Measurements from ENCODE around the gene EIF1.
A peak's percentile ranks its signal among the peaks of the same experiment; 100 is the strongest.

Gene EIF1

DNA sequence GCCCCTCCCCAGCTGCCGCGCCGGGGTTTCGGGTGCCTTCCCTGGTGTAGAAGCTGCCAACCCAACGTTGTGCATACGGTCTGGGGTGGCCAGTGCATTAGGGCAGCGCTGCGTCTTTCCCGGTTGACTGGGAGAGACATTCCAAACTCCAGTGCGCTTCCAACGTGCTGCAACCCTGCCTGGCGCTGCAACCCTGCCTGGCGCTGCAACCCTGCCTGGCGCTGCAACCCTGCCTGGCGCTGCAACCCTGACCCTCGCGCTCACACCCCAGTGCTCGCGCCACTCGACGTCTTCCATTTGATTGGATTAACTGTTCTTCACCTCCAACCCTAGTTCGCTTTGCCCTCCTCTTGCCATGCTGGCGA lies 46.2 kb downstream of the EIF1 start:
- 3% methylated on average over 23 of the region's 23 CpGs for WGBS
- H3K9ac ChIP-seq (ENCODE audit: low read depth, low read length) = peak overlapping the region; percentile 91
- H3K36me3 ChIP-seq (ENCODE audit: insufficient read depth, low read length) = no peaks in the 10 kb centered on the region
- H3K27ac ChIP-seq (ENCODE audit: low read depth, low read length) = no peak overlapping the region
- no peaks in the 10 kb centered on the region for H3K9me3 ChIP-seq (ENCODE audit: insufficient read depth, low read depth, low read length)
- H3K27me3 ChIP-seq (ENCODE audit: insufficient read depth, low read length) = peaks cover 70% of the 10 kb centered on the region
- H3K4me1 ChIP-seq (ENCODE audit: insufficient read depth, low read length) = peaks cover 4% of the 10 kb centered on the region
- peak overlapping the region; percentile 72 for H3K4me3 ChIP-seq (ENCODE audit: low read length)

DNA sequence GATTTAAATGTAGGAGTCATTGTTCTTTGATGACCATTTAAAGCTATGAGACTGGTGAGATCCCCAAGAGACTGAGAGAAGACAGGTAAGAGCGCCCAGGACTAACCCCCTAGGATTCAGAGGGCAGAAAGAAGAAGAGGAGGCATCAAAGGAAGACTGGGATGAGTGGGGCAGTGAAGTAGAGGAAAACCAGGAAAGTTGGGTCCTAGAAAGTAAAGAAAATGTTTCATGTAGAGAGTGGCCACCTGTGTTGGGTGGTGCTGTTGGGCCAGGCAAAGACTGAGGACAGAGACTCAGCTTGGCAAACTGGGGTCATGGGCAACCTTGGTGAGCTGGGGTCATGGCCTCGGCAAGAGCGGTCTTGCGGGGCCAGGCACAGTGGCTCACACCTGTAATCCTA lies 47.1 kb downstream of the EIF1 start:
- Histone ChIP-seq H3K4me1 (ENCODE audit: insufficient read depth, low read length) (peaks cover 4% of the 10 kb centered on the region), H3K9me3 (ENCODE audit: insufficient read depth, low read depth, low read length) (no peaks in the 10 kb centered on the region), H3K36me3 (ENCODE audit: insufficient read depth, low read length) (no peaks in the 10 kb centered on the region), H3K4me3 (ENCODE audit: low read length) (no peak overlapping the region), H3K27ac (ENCODE audit: low read depth, low read length) (no peak overlapping the region), H3K9ac (ENCODE audit: low read depth, low read length) (no peak overlapping the region), H3K27me3 (ENCODE audit: insufficient read depth, low read length) (peaks cover 70% of the 10 kb centered on the region)
- WGBS = 93% methylated on average over 4 of the region's 4 CpGs

DNA sequence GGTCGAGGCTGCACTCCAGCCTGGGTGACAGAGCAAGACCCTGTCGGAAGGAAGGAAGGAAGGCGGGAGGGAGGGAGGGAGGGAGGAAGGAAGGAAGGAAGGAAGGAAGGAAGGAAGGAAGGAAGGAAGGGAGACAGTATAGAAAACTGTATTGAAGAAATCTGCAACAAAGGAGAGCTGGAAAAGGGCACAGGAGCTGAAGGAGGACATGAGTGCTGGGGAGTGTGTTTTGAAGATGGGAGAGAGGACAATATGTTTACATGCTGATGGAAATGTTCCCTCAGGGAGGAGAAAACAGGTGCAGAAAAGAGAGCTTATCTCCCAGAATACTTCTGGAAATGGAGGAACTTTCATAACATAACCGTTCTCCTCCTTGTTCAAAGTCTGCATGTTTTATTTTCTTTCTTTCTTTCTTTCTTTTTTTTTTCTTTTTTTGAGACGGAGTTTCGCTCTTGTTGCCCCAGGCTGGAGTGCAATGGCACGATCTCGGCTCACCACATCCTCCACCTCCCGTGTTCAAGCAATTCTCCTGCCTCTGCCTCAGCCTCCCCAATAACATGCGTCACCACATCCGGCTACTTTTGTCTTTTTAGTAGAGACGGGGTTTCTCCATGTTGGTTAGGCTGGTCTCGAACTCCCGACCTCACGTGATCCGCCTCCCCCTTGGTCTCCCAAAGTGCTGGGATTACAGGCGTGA lies 48.4 kb downstream of the EIF1 start:
- H3K9me3 ChIP-seq (ENCODE audit: insufficient read depth, low read depth, low read length) = no peaks in the 10 kb centered on the region
- no peak overlapping the region for H3K27ac ChIP-seq (ENCODE audit: low read depth, low read length)
- H3K27me3 ChIP-seq (ENCODE audit: insufficient read depth, low read length) = peaks cover 58% of the 10 kb centered on the region
- H3K9ac ChIP-seq (ENCODE audit: low read depth, low read length) = no peak overlapping the region
- peaks cover 4% of the 10 kb centered on the region for H3K4me1 ChIP-seq (ENCODE audit: insufficient read depth, low read length)
- WGBS = 73% methylated on average over 17 of the region's 17 CpGs
- no peaks in the 10 kb centered on the region for H3K36me3 ChIP-seq (ENCODE audit: insufficient read depth, low read length)
- no peak overlapping the region for H3K4me3 ChIP-seq (ENCODE audit: low read length)

DNA sequence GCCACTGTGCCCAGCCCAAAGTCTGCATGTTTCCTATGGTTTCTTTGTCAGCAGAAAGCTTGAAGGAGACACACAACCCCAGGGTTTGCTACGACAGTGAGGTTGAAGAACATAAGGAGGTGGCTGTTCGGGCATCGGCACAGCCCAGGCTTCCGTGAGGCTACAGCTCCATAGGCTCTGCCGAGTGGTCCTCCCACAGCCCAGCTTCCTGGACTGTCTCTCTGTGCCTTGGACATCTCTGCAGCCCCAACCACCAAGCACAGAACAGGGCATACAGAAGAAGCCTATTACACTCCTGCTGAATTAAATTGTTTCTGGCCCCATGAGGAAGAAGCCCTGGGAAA lies 49.0 kb downstream of the EIF1 start:
- Histone ChIP-seq H3K4me1 (ENCODE audit: insufficient read depth, low read length) (peaks cover 4% of the 10 kb centered on the region), H3K27ac (ENCODE audit: low read depth, low read length) (no peak overlapping the region), H3K36me3 (ENCODE audit: insufficient read depth, low read length) (no peaks in the 10 kb centered on the region), H3K4me3 (ENCODE audit: low read length) (no peak overlapping the region), H3K9ac (ENCODE audit: low read depth, low read length) (no peak overlapping the region), H3K27me3 (ENCODE audit: insufficient read depth, low read length) (peaks cover 53% of the 10 kb centered on the region), H3K9me3 (ENCODE audit: insufficient read depth, low read depth, low read length) (no peaks in the 10 kb centered on the region)
- WGBS = 46% methylated on average over 5 of the region's 5 CpGs

DNA sequence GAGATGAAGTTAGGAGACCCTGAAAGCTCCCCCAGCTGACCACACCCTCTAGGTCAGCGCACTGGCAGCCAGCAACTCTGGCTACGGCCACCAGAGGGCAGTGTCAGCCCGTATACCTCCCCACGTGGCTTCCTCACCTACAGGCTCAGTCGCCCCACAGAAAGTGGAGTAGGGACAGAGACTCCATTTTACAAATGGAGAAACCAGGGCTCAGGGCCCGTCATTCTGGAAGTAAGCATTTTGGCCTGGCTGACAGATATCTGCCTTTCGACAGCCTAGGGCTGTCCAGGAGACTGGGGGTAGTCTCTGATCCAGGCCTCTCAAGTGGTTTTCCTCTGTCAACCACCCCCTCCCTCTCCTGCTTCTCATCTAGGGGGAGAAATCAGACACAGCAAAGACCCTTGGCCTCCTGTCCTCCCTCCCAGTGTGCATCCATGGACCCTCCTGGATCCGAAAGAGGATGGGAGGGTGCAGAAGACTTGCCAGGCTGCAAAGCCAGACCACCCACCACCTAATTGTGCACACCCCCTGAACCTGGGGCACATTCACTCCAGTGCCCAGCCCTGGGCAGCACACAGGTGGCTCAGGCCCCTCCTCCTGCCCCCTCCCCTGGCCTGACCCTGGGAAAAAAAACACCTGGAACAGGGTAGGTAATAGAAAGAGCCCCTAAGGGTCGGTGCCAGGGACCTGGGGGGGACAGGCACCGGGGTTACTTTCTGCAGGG lies 49.6 kb downstream of the EIF1 start:
- peaks cover 4% of the 10 kb centered on the region for H3K4me1 ChIP-seq (ENCODE audit: insufficient read depth, low read length)
- WGBS = 21% methylated on average over 10 of the region's 10 CpGs
- H3K27ac ChIP-seq (ENCODE audit: low read depth, low read length) = peak overlapping the region; percentile 53; the same call in 1 of the 2 replicates
- no peak overlapping the region for H3K4me3 ChIP-seq (ENCODE audit: low read length)
- H3K27me3 ChIP-seq (ENCODE audit: insufficient read depth, low read length) = peaks cover 47% of the 10 kb centered on the region
- peak overlapping the region; percentile 68 for H3K9ac ChIP-seq (ENCODE audit: low read depth, low read length)
- no peaks in the 10 kb centered on the region for H3K9me3 ChIP-seq (ENCODE audit: insufficient read depth, low read depth, low read length)
- no peaks in the 10 kb centered on the region for H3K36me3 ChIP-seq (ENCODE audit: insufficient read depth, low read length)

DNA sequence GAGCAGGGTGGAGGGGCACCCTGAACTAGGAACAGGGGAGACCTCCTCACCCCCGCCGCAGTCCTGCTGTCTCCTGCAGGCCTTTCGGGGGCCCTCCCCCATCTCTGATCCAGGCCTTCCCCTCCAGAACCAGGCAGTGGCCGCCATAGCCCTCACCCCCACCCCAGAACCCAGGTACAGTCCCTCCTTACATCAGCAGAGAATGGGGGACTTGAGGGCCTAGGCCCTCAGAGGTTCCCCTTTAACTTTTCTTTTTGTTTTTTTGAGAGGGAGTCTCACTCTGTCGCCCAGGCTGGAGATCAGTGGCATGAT lies 50.1 kb downstream of the EIF1 start:
- Histone ChIP-seq H3K27ac (ENCODE audit: low read depth, low read length) (no peak overlapping the region), H3K36me3 (ENCODE audit: insufficient read depth, low read length) (no peaks in the 10 kb centered on the region)

DNA sequence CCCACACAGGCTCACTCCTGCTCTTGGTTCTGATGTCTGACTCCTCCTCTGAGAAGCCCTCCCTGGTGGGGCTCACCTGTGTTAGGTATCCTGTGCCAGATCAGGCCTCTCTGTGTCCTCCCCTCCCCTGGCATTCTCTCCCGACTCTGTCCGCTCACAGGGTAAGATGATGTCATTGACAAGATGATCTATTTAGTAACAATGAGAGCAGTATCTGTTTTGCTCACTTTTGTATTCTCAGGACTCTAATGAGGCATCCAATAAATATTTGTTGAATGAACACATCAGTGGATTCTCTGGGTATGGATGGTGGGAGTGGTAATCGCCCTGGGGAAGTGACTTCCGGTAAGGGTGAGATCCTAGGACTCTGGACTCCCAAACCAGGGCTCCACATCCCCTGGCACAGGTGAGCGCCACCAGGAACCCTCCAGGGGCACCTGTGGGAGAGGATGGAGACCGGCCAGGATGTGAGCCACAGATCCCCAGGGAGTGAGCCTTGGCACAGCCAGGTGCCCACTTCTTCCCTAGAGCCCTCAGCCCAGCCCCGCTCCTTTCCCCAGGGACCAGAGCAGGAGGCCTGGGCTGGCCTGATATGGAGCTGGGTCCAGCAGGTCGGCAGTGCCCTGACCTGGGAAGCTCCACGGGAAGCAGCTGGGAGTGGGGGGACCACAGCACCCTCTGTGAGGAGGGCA lies 51.1 kb downstream of the EIF1 start:
- Histone ChIP-seq H3K9me3 (ENCODE audit: insufficient read depth, low read depth, low read length) (no peaks in the 10 kb centered on the region), H3K9ac (ENCODE audit: low read depth, low read length) (no peak overlapping the region), H3K27ac (ENCODE audit: low read depth, low read length) (no peak overlapping the region), H3K4me3 (ENCODE audit: low read length) (no peak overlapping the region), H3K27me3 (ENCODE audit: insufficient read depth, low read length) (peaks cover 31% of the 10 kb centered on the region), H3K36me3 (ENCODE audit: insufficient read depth, low read length) (no peaks in the 10 kb centered on the region), H3K4me1 (ENCODE audit: insufficient read depth, low read length) (peaks cover 4% of the 10 kb centered on the region)
- WGBS = 89% methylated on average over 8 of the region's 9 CpGs

More for the DNA sequence above, 50.1 kb downstream of the EIF1 start:
- 89% methylated on average over 5 of the region's 5 CpGs for WGBS
- no peak overlapping the region for H3K4me3 ChIP-seq (ENCODE audit: low read length)
- H3K4me1 ChIP-seq (ENCODE audit: insufficient read depth, low read length) = peaks cover 4% of the 10 kb centered on the region
- peak overlapping the region; percentile 68; the same call in 1 of the 2 replicates for H3K9ac ChIP-seq (ENCODE audit: low read depth, low read length)
- peaks cover 42% of the 10 kb centered on the region for H3K27me3 ChIP-seq (ENCODE audit: insufficient read depth, low read length)
- no peaks in the 10 kb centered on the region for H3K9me3 ChIP-seq (ENCODE audit: insufficient read depth, low read depth, low read length)

DNA sequence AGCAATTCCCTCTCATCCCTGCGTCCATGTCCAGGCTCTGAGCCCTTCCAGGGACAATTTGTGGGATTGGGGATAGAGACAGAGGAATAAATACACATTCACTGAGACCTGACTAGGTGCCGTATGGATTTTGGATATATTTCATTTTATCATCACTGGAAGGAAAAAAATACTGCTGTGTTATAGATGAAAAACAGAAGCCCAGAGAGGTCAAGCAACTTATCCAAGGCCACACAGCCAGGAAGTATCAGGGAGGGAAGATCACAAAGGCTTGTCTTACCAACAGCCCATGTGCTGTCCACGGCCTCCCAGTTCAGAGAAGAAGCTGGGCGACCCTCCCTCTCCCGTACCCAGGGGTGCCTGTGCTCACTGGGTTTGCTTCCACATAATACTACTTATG lies 51.8 kb downstream of the EIF1 start:
- no peaks in the 10 kb centered on the region for H3K36me3 ChIP-seq (ENCODE audit: insufficient read depth, low read length)
- no peak overlapping the region for H3K27ac ChIP-seq (ENCODE audit: low read depth, low read length)
- peaks cover 24% of the 10 kb centered on the region for H3K27me3 ChIP-seq (ENCODE audit: insufficient read depth, low read length)
- no peaks in the 10 kb centered on the region for H3K9me3 ChIP-seq (ENCODE audit: insufficient read depth, low read depth, low read length)
- H3K9ac ChIP-seq (ENCODE audit: low read depth, low read length) = no peak overlapping the region
- WGBS = 92% methylated on average over 3 of the region's 5 CpGs
- no peak overlapping the region for H3K4me3 ChIP-seq (ENCODE audit: low read length)
- peaks cover 4% of the 10 kb centered on the region for H3K4me1 ChIP-seq (ENCODE audit: insufficient read depth, low read length)

DNA sequence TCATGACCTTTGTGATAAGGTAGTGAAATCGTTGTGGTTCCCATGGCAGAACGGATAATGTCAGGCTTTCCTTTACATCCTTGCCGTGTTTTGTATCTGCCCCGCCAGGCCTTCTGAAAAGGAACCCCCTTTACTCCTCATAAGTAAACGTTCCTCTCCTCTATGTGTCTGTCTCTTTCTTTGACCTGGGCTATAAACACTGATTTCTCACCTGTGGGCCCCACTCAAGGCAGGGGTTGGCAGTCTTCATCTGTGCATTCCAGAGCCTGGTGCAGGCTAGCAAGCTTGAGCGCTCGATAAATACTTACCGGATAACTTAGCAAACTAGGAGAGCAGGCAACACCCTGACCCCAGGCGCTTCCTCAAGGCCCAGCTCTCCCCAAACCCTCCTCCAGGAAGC lies 53.0 kb downstream of the EIF1 start:
- Histone ChIP-seq H3K4me1 (ENCODE audit: insufficient read depth, low read length) (peaks cover 4% of the 10 kb centered on the region), H3K27me3 (ENCODE audit: insufficient read depth, low read length) (peaks cover 12% of the 10 kb centered on the region), H3K36me3 (ENCODE audit: insufficient read depth, low read length) (no peaks in the 10 kb centered on the region), H3K9me3 (ENCODE audit: insufficient read depth, low read depth, low read length) (no peaks in the 10 kb centered on the region), H3K9ac (ENCODE audit: low read depth, low read length) (no peak overlapping the region), H3K4me3 (ENCODE audit: low read length) (no peak overlapping the region), H3K27ac (ENCODE audit: low read depth, low read length) (no peak overlapping the region)
- 82% methylated on average over 9 of the region's 9 CpGs for WGBS
